DND-41 (cell line): ENCODE results near the gene COL8A1.

Experiments used
- EZH2 ChIP-seq: IDR thresholded peaks from 3 replicates; pipeline ENCODE4 v1.6.1; 2012; ENCODE audit warnings: borderline replicate concordance, low read depth, mild to moderate bottlenecking, moderate library complexity, low read length, inconsistent platforms; ENCODE audit not compliant: severe bottlenecking
- TF ChIP-seq, protein P1 (sequence below): IDR thresholded peaks from 2 replicates; pipeline ENCODE4 v1.5.1; 2012; ENCODE audit warnings: borderline replicate concordance, low read length, moderate library complexity, mild to moderate bottlenecking; ENCODE audit not compliant: poor library complexity, severe bottlenecking; ENCODE audit errors: extremely low read depth

DNA sequence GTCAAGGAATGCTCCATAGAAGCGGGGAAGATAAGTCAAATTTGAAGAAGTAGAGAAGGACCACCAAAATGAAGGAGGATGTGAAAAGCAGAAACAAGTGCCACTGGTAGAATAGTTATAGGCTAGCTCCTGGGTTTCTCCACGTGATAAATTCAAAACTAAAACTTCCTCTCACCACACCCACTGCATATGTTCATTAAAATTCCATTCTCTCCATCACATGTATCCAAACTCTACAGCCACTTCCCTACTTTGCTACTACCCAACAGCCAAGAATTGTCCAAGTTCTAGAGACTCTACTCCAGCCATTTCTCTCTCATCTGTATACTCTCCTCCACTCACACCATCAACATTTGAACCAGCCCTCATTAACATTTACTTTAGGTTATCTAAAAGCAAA is 60.5 kb downstream of the COL8A1 start:
- TF ChIP-seq, protein P1, sequence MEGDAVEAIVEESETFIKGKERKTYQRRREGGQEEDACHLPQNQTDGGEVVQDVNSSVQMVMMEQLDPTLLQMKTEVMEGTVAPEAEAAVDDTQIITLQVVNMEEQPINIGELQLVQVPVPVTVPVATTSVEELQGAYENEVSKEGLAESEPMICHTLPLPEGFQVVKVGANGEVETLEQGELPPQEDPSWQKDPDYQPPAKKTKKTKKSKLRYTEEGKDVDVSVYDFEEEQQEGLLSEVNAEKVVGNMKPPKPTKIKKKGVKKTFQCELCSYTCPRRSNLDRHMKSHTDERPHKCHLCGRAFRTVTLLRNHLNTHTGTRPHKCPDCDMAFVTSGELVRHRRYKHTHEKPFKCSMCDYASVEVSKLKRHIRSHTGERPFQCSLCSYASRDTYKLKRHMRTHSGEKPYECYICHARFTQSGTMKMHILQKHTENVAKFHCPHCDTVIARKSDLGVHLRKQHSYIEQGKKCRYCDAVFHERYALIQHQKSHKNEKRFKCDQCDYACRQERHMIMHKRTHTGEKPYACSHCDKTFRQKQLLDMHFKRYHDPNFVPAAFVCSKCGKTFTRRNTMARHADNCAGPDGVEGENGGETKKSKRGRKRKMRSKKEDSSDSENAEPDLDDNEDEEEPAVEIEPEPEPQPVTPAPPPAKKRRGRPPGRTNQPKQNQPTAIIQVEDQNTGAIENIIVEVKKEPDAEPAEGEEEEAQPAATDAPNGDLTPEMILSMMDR: no peak
- TF ChIP-seq EZH2: no peak
